Stimulated activated naive CD8-positive, alpha-beta T cell treated with anti-CD3 and anti-CD28 coated beads, Interleukin-15, Interleukin-2, amounts not matched to agents 100 U/mL and 50 U/mL, for 24 hours (primary cell): ENCODE data around the gene DPP7.
"Not testable (repeated sequence)": the region's sequence is repeated elsewhere in the genome, so short reads cannot be mapped to it uniquely, and the experiment has no call there.

Source experiments
- ATAC-seq: fragments of 150-1000 bp; cut with Tn5 transposase; one replicate; pipeline ENCODE4 v1.10.0; 2021
- DNase-seq: peaks from one replicate; pipeline ENCODE4 v3.0.0; 2021

DPP7 gene

GRCh38 chr9:137129456-137130175 lies 15.1 kb upstream of the DPP7 start:
- peak; percentile 99 for ATAC-seq
- peak; percentile 90 for DNase-seq

GRCh38 chr9:137128862-137129455 lies 14.4 kb upstream of the DPP7 start:
- ATAC-seq (no peak), DNase-seq (peak; percentile 38)

GRCh38 chr9:137128158-137128861 lies 13.8 kb upstream of the DPP7 start:
- DNase-seq: peak; percentile 38
- ATAC-seq: no peak

GRCh38 chr9:137127301-137128157 lies 13.0 kb upstream of the DPP7 start:
- no peak for ATAC-seq
- DNase-seq: peak; percentile 42

- ATAC-seq (no peak), DNase-seq (no peak)
Measured at GRCh38 chr9:137126786-137127185, 12.3 kb upstream of the DPP7 start.

GRCh38 chr9:137123952-137124462 lies 9.5 kb upstream of the DPP7 start:
- DNase-seq, ATAC-seq: not testable (repeated sequence)

GRCh38 chr9:137123468-137123837 lies 8.9 kb upstream of the DPP7 start:
- ATAC-seq: no peak
- no peak for DNase-seq

- ATAC-seq, DNase-seq: not testable (repeated sequence)
Measured at GRCh38 chr9:137122796-137123467, 8.4 kb upstream of the DPP7 start.

- not testable (repeated sequence) for DNase-seq
- peak; percentile 45 for ATAC-seq
Measured at GRCh38 chr9:137121927-137122795, 7.6 kb upstream of the DPP7 start.

GRCh38 chr9:137118092-137118603 lies 3.6 kb upstream of the DPP7 start:
- DNase-seq, ATAC-seq: not testable (repeated sequence)

GRCh38 chr9:137117269-137117731 lies 2.8 kb upstream of the DPP7 start:
- no peak for DNase-seq
- ATAC-seq: no peak

GRCh38 chr9:137116728-137117127 lies 2.2 kb upstream of the DPP7 start:
- no peak for ATAC-seq
- DNase-seq: no peak

- ATAC-seq (no peak), DNase-seq (no peak)
Measured at GRCh38 chr9:137116027-137116507, 1.5 kb upstream of the DPP7 start.

- DNase-seq (no peak), ATAC-seq (no peak)
Measured at GRCh38 chr9:137115394-137116026, 977 bp upstream of the DPP7 start.

GRCh38 chr9:137114220-137114612 lies 317 bp downstream of the DPP7 start:
- peak; percentile 1 for ATAC-seq
- no peak for DNase-seq

- no peak for ATAC-seq
- no peak for DNase-seq
Measured at GRCh38 chr9:137113385-137114159, 961 bp downstream of the DPP7 start.

- no peak for DNase-seq
- no peak for ATAC-seq
Measured at GRCh38 chr9:137112564-137113384, 1.8 kb downstream of the DPP7 start.
